HAP-1 (cell line): ENCODE results near the gene FAM241A.
"Not testable (repeated sequence)": the region's sequence is repeated elsewhere in the genome, so short reads cannot be mapped to it uniquely, and the experiment has no call there.

Experiments used
- DNase-seq, 2 experiments: peaks; one replicate each; pipeline ENCODE4 v3.0.0-alpha.2; 2016 to 2020; ENCODE audit warnings: low spot score in 2 of 2
- H3K27me3 ChIP-seq: fragments of 250-450 bp; sonication (Bioruptor Pico); 2 replicates; pipeline ENCODE4 v1.5.1; 2020; ENCODE audit warnings: low read depth, mild to moderate bottlenecking, moderate library complexity
- H3K36me3 ChIP-seq: fragments of 250-450 bp; sonication (Bioruptor Pico); replicated peaks from 2 replicates; pipeline ENCODE4 v1.5.1; 2020; ENCODE audit warnings: mild to moderate bottlenecking
- H3K4me1 ChIP-seq: fragments of 250-450 bp; sonication (Bioruptor Pico); 2 replicates; pipeline ENCODE4 v1.5.1; 2020; ENCODE audit warnings: mild to moderate bottlenecking
- H3K4me3 ChIP-seq: fragments of 250-450 bp; sonication (Bioruptor Pico); 2 replicates; pipeline ENCODE4 v1.5.1; 2020; ENCODE audit warnings: mild to moderate bottlenecking, moderate library complexity
- H3K9me3 ChIP-seq: fragments of 250-450 bp; sonication (Bioruptor Pico); 2 replicates; pipeline ENCODE4 v1.5.1; 2020; ENCODE audit warnings: mild to moderate bottlenecking, moderate library complexity
- in situ Hi-C: fragments of 300-500 bp; cut with MboI; formaldehyde crosslinking; loops from 3 replicates; pipeline ENCODE4 v1.14.3; 2020; ENCODE audit warnings: low sequenced_read_pairs, inconsistent platforms, mixed read lengths

The FAM241A gene

DNA sequence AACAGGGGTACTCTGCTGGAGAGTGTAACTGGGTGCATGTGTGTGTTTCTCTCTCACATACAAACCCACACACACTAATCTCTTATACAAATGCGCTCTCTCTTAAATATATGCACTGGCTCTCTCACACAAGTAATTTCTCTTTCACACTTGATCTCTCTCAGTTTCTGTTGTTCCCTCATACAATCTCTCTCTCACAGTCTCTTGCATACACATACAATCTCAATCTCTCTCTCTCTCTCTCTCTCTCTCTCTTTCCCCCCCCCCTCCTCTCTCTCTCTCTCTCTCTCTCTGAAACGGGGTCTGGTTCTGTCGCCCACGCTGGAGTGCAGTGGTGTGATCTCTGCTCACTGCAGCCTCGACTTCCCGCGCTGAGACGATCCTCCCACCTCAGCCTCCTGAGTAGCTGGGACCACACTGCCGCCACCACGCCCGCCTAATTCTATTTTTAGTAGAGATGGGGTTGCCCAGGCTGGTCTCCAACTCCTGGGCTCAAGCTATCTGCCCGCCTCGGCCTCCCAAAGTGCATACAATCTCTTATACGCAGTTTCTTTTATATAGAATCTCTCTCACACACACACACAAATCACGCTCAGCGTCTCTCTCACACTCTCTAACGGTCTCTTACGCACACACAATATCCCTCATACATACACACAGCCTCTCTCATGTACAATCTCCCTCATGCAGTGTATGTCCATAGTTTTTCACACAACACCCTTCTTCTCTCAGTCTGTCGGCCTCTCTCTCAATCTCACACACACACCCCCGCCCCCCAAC, 518 bp upstream of the FAM241A start:
- Histone ChIP-seq H3K9me3 (no peaks in the 10 kb centered on the region), H3K27me3 (no peaks in the 10 kb centered on the region), H3K36me3 (no peaks in the 10 kb centered on the region), H3K4me3 (peak overlapping the region; percentile 69), H3K4me1 (peaks cover 12% of the 10 kb centered on the region)
- no peak for DNase-seq
- in situ Hi-C loops, result no loop called here

DNA sequence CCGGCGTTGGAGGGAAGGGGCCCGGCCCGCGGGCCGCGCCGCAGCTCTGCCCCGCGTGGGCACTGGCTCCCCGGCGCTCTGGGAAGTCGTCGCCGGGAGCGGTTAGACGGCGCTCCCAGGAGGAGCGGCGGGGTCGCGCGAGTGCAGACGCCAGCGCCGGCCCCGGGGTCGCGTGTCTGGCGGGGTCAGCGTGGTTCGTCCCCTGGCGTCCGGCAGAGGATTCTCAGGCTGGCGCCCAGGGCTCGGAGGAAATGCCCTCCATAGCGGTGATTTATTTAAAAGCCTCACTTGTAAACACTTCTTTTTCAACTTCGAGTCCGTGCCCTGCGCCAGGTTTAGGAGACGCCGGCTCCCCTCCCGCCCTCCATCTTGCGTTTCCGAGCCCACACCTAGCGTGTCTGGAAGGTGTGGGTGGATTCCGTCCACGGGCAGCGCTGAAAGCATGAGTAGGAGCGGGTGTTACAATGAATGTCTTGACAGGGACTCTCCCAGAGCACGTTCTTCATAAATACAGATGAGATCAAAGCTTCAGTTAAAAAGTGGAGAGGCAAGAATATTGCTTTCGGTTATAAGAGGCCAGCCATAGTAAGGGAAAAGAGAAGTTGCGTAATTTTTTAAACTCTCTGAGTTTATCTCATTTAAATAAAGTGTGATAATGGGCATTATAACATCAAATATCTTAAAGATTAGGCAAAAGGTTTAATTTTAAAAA, 692 bp downstream of the FAM241A start:
- in situ Hi-C loops, result no loop called here
- peak; percentile 28 to 62 for DNase-seq
- Histone ChIP-seq H3K9me3 (no peaks in the 10 kb centered on the region), H3K4me1 (peaks cover 12% of the 10 kb centered on the region), H3K27me3 (no peaks in the 10 kb centered on the region), H3K36me3 (no peaks in the 10 kb centered on the region), H3K4me3 (peak overlapping the region; percentile 69)

DNA sequence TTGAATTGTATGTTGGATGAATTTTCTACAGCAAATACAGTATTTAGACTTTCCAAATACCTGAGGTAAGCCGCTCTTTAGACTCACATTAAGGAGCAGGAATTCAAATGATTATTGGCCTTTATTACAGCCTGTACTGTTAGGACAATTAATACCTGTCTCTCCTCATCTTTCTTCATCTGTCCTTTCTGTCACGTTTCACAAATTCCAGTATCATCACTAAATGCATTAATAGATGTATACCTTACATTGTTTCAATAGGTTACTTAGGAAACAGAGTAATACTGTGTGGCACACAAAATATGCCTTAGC, 1.2 kb downstream of the FAM241A start:
- DNase-seq, result no peak
- peak overlapping the region; percentile 69 for H3K4me3 ChIP-seq
- H3K27me3 ChIP-seq, result no peaks in the 10 kb centered on the region
- H3K36me3 ChIP-seq, result no peaks in the 10 kb centered on the region
- H3K9me3 ChIP-seq, result no peaks in the 10 kb centered on the region
- in situ Hi-C loops, result no loop called here
- peaks cover 12% of the 10 kb centered on the region for H3K4me1 ChIP-seq

DNA sequence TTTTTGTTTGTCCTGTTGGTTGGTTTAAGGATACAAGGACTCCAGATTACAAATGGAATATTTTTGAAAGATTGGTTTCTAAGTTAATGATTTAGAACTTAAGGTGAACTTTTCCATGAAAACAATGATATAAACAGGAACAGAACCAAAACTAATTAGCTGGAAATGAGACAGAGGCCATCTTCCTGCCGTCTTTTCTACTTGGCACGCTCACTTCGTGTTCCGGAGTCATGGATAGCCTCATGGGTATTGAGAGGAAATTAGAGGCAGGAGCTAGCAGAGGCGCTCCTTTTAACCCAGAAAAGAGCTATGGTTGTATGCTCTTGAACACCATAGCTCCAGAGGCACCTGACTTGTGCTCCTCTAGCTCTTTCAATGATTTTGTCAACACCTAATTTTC, 2.4 kb downstream of the FAM241A start:
- in situ Hi-C loops, result no loop called here
- no peak for DNase-seq
- no peak overlapping the region for H3K4me3 ChIP-seq
- H3K4me1 ChIP-seq, result peaks cover 19% of the 10 kb centered on the region
- no peaks in the 10 kb centered on the region for H3K36me3 ChIP-seq
- H3K9me3 ChIP-seq, result no peaks in the 10 kb centered on the region
- H3K27me3 ChIP-seq, result no peaks in the 10 kb centered on the region

DNA sequence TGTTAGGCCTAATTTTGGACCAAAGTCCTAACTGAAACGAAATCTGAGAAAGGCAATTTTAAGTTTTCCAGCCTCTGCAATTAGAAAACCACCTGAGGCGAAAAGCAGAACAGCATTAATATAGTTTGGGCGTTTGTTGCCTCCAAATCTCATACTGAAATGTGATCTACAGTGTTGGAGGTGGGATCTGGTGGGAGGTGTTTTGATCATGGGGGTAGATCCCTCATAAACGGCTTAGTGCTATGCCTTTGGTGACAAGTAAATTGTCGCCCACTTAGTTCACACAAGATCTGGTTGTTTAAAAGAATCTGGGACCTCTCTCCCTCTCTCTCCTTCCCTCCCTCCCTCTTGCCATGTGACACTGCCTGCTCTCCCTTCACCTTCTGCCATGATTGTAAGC, 5.7 kb downstream of the FAM241A start:
- Histone ChIP-seq H3K36me3 (no peaks in the 10 kb centered on the region), H3K9me3 (no peaks in the 10 kb centered on the region), H3K4me3 (no peak overlapping the region), H3K4me1 (peaks cover 23% of the 10 kb centered on the region), H3K27me3 (no peaks in the 10 kb centered on the region)
- in situ Hi-C loops, result no loop called here
- DNase-seq, result no peak

DNA sequence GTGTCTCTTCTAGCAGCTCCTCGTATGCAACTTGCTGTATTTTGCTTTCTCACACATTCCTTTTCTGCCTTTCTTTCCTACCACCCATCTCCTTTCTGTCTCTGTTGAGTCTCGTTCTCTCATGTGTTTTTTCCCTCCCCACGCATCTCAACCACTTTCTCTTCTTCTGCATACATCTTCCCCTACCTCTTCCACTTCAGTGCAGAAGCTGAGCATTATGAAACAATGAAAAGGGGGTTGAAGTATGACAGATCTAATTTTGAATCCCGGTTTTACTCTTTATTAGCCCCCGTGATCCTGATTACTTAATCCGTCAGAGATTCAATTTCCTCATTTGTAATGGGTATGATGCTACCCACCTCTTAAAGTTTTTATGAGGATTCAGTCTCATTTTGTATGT, 7.3 kb downstream of the FAM241A start:
- Histone ChIP-seq H3K36me3 (no peaks in the 10 kb centered on the region), H3K4me1 (peaks cover 13% of the 10 kb centered on the region), H3K9me3 (no peaks in the 10 kb centered on the region), H3K4me3 (no peak overlapping the region), H3K27me3 (no peaks in the 10 kb centered on the region)
- peak in 1 of 2 experiments; percentile 19 for DNase-seq
- in situ Hi-C loops, result no loop called here

DNA sequence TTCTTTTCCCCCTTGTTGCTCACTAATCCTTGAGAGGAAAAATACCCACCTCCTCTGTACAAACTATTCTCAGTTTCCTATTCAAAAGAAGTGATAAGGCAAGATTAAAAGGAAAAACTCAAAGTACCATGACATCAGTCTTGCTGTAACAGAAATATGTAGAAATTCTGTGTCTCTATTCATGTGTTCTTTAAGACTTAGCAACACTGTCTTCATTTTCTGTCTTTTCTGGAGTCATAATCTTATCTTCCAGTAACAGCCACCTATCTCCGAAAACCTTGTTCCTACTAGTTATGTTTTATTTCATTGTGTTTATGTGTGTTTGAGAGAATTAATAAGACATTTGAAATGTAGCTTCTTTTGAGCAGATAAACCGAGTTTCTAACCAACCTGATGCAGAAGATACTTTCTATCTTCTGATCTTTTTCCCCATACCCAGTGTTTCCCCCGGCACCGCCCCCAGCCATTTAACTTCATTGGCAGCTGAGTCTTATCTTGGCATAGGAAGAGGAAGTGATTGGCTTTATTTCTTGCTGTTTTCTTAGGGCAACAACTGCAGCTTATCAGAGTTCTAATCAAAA, 8.0 kb downstream of the FAM241A start:
- H3K4me3 ChIP-seq, result no peak overlapping the region
- H3K4me1 ChIP-seq, result peaks cover 13% of the 10 kb centered on the region
- in situ Hi-C loops, result no loop called here
- H3K9me3 ChIP-seq, result no peaks in the 10 kb centered on the region
- H3K27me3 ChIP-seq, result no peaks in the 10 kb centered on the region
- H3K36me3 ChIP-seq, result no peaks in the 10 kb centered on the region
- DNase-seq, result no peak

DNA sequence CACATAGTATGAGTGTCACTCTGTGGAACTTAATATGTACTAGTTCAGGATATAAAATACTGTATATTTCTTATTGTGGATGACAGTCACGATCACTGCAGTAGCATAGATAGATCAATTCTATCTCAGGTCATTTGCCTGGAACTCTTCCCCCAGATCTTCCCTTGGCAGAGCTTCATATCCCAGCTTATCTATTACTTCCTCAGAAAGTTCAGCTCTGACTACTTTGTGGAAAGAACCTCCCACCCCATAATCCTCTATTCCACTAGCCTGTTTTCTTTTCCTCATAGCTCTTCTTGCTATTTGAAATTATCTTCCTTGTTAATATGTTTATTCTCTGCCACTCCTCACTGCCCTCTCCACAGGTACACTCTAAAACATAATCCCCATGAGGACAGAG, 10.9 kb downstream of the FAM241A start:
- in situ Hi-C loops, result no loop called here
- H3K9me3 ChIP-seq, result no peaks in the 10 kb centered on the region
- no peak for DNase-seq
- H3K36me3 ChIP-seq, result no peaks in the 10 kb centered on the region
- no peak overlapping the region for H3K4me3 ChIP-seq
- H3K27me3 ChIP-seq, result no peaks in the 10 kb centered on the region
- peaks cover 13% of the 10 kb centered on the region for H3K4me1 ChIP-seq

DNA sequence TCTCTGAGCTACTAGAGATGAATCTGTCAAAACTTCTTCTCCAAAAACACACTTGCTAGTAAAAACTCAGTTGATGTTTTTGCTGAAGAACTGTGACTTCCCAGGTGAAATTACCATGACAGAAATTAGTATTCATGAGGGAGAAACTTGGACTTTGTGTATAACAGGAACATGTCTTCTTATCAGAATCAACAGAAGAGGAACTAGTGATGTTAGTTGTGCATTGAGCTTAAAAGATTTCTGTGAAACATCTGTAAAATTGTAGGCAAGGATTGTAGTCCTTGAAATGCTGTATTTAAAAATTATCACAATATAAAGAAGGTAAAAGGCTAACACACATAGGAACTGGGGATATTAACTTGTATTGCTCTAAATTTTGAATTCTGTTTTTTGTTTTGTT, 11.3 kb downstream of the FAM241A start:
- in situ Hi-C loops, result no loop called here
- H3K4me3 ChIP-seq, result no peak overlapping the region
- DNase-seq, result no peak
- H3K9me3 ChIP-seq, result no peaks in the 10 kb centered on the region
- peaks cover 13% of the 10 kb centered on the region for H3K4me1 ChIP-seq
- no peaks in the 10 kb centered on the region for H3K27me3 ChIP-seq
- H3K36me3 ChIP-seq, result no peaks in the 10 kb centered on the region

DNA sequence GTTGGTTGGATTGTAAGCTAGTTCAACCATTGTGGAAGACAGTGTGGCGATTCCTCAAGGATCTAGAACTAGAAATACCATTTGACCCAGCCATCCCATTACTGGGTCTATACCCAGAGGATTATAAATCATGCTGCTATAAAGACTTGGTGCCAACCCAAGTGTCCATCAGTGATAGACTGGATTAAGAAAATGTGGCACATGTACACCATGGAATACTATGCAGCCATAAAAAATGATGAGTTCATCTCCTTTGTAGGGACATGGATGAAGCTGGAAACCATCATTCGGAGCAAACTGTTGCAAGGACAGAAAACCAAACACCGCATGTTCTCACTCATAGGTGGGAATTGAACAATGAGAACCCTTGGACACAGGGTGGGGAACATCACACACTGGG, 18.5 kb downstream of the FAM241A start:
- DNase-seq, H3K4me1 ChIP-seq, H3K9me3 ChIP-seq, H3K4me3 ChIP-seq, in situ Hi-C loops, H3K36me3 ChIP-seq, H3K27me3 ChIP-seq: not testable (repeated sequence)

DNA sequence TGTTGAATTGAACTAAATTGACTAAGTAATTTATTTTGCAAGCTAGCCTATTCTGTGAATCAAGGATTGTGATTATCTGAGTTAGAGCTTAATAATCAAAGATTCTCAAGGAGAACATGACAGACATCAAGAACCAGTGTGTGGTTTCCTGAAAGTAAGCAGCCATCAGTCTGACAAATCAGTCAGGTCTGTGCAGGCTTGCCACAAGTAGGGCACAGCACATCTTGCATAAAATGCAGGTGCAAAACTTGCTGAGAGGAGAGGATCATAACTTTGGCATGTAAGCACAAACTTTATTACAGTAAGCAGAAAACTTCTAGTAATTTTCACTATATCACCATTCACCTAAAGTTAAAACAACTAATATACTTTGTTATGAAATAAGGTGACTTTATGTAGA, 22.5 kb downstream of the FAM241A start:
- Histone ChIP-seq H3K4me1 (peaks cover 14% of the 10 kb centered on the region), H3K4me3 (no peak overlapping the region), H3K36me3 (no peaks in the 10 kb centered on the region), H3K9me3 (no peaks in the 10 kb centered on the region), H3K27me3 (no peaks in the 10 kb centered on the region)
- in situ Hi-C loops, result no loop called here
- no peak for DNase-seq

DNA sequence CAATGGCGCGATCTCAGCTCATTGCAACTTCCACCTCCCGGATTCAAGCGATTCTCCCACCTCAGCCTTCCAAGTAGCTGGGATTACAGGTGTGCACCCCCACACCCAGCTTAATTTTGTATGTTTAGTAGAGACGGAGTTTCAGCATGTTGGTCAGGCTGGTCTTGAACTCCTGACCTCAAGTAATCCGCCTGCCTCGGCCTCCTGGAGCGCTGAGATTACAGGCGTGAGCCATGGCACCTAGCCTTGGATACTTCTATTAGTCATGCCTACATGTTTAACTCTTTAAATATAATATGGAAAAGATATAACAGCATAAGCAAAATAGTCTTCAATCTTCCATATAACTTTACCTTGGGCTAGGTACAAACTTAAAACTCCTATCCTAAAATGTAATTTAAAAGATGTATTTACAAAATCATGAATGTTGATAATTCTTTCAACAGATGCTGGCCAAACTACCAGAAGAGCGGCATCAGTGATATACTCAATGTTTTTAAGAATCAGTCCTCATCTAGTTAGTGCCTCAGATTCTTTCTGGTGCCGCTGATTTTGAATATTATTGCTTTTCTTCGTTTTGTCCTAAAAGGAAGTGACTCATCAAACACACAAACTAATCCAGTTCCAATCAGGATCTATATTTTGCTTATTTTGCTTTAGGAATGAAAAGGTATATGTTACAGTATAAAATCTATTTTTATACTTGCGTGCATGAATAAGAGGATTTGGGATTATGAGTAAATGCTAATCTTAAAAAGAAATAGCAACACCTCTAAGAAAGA, 23.7 kb downstream of the FAM241A start:
- no peak overlapping the region for H3K4me3 ChIP-seq
- in situ Hi-C loops, result no loop called here
- no peaks in the 10 kb centered on the region for H3K27me3 ChIP-seq
- H3K4me1 ChIP-seq, result peaks cover 14% of the 10 kb centered on the region
- peak in 1 of 2 experiments; percentile 43 for DNase-seq
- H3K36me3 ChIP-seq, result no peaks in the 10 kb centered on the region
- H3K9me3 ChIP-seq, result no peaks in the 10 kb centered on the region

DNA sequence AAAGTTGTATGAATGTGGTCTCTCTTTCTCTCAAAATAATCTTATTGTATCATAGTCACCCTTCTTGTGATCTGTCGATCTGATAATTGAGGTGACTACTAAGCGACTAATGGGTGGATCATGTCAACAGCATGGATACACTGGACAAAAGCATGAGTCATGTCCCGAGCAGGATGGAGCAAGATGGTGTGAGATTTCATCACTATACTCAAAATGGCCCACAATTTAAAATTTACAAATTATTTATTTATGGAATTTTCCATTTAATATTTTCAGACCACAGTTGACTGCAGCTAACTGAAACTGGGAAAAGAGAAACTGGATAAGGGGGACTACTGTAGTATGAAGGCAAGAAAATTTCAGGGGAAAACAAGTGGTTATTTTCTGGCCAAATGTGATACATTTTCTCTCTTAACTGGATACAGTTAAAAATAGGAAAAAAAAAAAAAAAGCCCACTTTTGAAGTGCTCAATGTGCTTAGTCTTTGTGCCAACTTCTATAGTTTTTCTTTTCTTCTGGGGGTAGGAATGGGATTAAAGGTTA, 25.3 kb downstream of the FAM241A start:
- in situ Hi-C loops, result no loop called here
- no peaks in the 10 kb centered on the region for H3K27me3 ChIP-seq
- H3K4me1 ChIP-seq, result peaks cover 14% of the 10 kb centered on the region
- H3K36me3 ChIP-seq, result no peaks in the 10 kb centered on the region
- H3K4me3 ChIP-seq, result no peak overlapping the region
- no peak for DNase-seq
- H3K9me3 ChIP-seq, result no peaks in the 10 kb centered on the region
